Ishikawa (cell line): ENCODE measurements around the gene PLSCR4.

Source experiments
- CEBPB ChIP-seq: IDR thresholded peaks from 2 replicates; pipeline ENCODE4 v1.6.1; 2012
- CREB1 ChIP-seq: IDR thresholded peaks from 2 replicates; pipeline ENCODE4 v1.6.1; 2012; ENCODE audit warnings: low read depth
- EGR1 ChIP-seq: IDR thresholded peaks from 2 replicates; pipeline ENCODE4 v1.6.1; 2012
- EP300 ChIP-seq: IDR thresholded peaks from 2 replicates; pipeline ENCODE4 v1.6.1; 2012; ENCODE audit warnings: borderline replicate concordance
- FOXM1 ChIP-seq: IDR thresholded peaks from 2 replicates; pipeline ENCODE4 v1.6.1; 2012; ENCODE audit warnings: low read depth, borderline replicate concordance
- NFIC ChIP-seq: IDR thresholded peaks from 2 replicates; pipeline ENCODE4 v1.6.1; 2012
- RAD21 ChIP-seq: IDR thresholded peaks from 2 replicates; pipeline ENCODE4 v1.6.1; 2012; ENCODE audit warnings: low read depth
- TAF1 ChIP-seq: IDR thresholded peaks from 2 replicates; pipeline ENCODE4 v1.6.1; 2012; ENCODE audit warnings: low read depth, mild to moderate bottlenecking
- TCF12 ChIP-seq: IDR thresholded peaks from 2 replicates; pipeline ENCODE4 v1.6.1; 2012; ENCODE audit warnings: low read depth
- TEAD4 ChIP-seq: IDR thresholded peaks from 2 replicates; pipeline ENCODE4 v1.6.1; 2012
- YY1 ChIP-seq: IDR thresholded peaks from 2 replicates; pipeline ENCODE4 v1.6.1; 2012; ENCODE audit warnings: low read depth
- ZBTB7A ChIP-seq: IDR thresholded peaks from 2 replicates; pipeline ENCODE4 v1.6.1; 2012; ENCODE audit warnings: low read depth
- TF ChIP-seq, protein P1 (sequence below): IDR thresholded peaks from 2 replicates; pipeline ENCODE4 v1.6.1; 2012
- TF ChIP-seq, protein P2 (sequence below): IDR thresholded peaks from 2 replicates; pipeline ENCODE4 v1.6.1; 2012
- TF ChIP-seq, protein P3 (sequence below): IDR thresholded peaks from 2 replicates; pipeline ENCODE4 v1.6.1; 2012; ENCODE audit warnings: low read depth, mild to moderate bottlenecking

Gene PLSCR4

DNA sequence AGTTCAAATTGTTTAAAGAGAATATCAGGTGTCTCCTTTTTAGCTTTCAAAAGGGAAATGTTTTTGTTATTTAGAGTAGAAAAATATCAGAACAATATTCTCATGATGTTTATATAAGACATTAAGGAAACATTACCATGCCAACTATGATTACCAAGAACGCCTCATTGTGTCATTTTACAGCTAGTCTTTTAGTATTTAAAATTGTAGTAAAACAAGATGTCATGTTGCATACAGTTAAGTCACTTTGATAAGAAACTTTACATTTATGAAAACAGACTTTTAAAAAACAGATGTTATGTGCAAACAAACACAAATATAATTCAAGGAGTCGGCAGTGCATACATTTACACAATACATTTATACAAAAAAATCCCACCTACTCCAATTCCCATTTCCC is 4.4 kb downstream of the PLSCR4 start:
- TF ChIP-seq, protein P1, sequence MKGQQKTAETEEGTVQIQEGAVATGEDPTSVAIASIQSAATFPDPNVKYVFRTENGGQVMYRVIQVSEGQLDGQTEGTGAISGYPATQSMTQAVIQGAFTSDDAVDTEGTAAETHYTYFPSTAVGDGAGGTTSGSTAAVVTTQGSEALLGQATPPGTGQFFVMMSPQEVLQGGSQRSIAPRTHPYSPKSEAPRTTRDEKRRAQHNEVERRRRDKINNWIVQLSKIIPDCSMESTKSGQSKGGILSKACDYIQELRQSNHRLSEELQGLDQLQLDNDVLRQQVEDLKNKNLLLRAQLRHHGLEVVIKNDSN = no peak
- TF ChIP-seq, protein P2, sequence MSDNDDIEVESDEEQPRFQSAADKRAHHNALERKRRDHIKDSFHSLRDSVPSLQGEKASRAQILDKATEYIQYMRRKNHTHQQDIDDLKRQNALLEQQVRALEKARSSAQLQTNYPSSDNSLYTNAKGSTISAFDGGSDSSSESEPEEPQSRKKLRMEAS = no peak
- TF ChIP-seq CEBPB (no peak), RAD21 (no peak), YY1 (no peak), TAF1 (no peak), CREB1 (no peak), TEAD4 (no peak), FOXM1 (no peak), EGR1 (no peak), EP300 (no peak), ZBTB7A (no peak), NFIC (no peak)

DNA sequence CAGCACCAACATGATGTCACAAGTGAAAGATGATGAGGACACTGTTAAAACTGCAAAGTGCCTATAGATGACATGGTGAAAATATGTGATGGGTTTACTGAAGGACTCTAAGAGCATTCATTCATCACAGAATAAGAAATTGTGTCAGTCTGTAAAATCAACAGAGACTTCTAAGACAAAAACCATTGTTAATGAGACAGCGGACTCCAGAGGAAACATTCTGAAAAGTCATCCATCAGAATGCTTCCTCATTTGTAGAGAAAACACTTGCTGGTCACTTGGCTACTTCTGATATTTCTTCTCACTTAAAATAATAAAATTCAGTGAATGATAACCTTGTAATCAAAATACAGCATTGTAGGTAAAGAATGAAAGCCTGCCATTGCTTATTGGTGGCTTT is 7.3 kb downstream of the PLSCR4 start:
- TF ChIP-seq, protein P2 = no peak
- TF ChIP-seq EGR1 = no peak
- TF ChIP-seq YY1 = no peak
- TF ChIP-seq RAD21 = no peak
- TF ChIP-seq TCF12 = no peak
- no peak for TF ChIP-seq FOXM1
- no peak for TF ChIP-seq TEAD4
- no peak for TF ChIP-seq CEBPB
- TF ChIP-seq CREB1 = no peak
- TF ChIP-seq TAF1 = no peak
- TF ChIP-seq EP300 = no peak
- TF ChIP-seq, protein P3, sequence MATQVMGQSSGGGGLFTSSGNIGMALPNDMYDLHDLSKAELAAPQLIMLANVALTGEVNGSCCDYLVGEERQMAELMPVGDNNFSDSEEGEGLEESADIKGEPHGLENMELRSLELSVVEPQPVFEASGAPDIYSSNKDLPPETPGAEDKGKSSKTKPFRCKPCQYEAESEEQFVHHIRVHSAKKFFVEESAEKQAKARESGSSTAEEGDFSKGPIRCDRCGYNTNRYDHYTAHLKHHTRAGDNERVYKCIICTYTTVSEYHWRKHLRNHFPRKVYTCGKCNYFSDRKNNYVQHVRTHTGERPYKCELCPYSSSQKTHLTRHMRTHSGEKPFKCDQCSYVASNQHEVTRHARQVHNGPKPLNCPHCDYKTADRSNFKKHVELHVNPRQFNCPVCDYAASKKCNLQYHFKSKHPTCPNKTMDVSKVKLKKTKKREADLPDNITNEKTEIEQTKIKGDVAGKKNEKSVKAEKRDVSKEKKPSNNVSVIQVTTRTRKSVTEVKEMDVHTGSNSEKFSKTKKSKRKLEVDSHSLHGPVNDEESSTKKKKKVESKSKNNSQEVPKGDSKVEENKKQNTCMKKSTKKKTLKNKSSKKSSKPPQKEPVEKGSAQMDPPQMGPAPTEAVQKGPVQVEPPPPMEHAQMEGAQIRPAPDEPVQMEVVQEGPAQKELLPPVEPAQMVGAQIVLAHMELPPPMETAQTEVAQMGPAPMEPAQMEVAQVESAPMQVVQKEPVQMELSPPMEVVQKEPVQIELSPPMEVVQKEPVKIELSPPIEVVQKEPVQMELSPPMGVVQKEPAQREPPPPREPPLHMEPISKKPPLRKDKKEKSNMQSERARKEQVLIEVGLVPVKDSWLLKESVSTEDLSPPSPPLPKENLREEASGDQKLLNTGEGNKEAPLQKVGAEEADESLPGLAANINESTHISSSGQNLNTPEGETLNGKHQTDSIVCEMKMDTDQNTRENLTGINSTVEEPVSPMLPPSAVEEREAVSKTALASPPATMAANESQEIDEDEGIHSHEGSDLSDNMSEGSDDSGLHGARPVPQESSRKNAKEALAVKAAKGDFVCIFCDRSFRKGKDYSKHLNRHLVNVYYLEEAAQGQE = no peak
- no peak for TF ChIP-seq ZBTB7A
- no peak for TF ChIP-seq NFIC
- TF ChIP-seq, protein P1 = no peak

DNA sequence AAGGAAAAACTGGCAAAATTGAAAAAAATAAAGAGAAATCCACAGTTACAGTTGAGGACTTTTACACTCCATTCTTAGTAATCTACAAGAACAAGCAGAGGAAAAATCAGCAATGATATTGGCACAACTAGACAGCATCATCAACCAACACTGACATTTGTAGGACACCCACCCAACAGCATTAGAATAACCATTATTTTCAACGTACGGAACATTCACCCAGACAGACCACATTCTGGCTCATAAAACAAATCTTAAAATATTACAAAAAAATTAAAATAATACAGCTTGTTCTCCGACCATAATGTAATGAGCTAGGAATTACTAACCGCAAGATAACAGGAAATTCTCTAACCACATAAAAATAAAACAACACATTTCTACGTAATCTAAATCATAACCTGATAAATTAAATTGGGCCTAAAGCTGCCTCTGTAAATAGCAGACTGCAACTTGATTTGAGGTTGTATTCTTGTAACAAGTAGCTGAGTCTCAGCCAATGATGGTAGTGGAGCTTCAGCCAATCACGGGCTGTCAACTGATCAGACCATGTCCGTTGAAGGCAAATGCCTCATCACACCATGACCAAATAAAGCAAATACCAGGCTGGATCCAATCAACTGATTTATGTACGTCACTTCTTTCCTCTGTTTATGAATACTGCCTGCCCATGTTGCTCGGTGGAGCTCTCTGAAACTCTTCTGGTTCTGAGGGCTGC is 9.2 kb downstream of the PLSCR4 start:
- TF ChIP-seq RAD21 (no peak), TAF1 (no peak), CEBPB (no peak), EGR1 (no peak), NFIC (no peak), FOXM1 (no peak), TCF12 (no peak), ZBTB7A (no peak), YY1 (no peak), TEAD4 (no peak)
- TF ChIP-seq, protein P1 = no peak
- TF ChIP-seq, protein P2 = no peak
- TF ChIP-seq, protein P3 = no peak

DNA sequence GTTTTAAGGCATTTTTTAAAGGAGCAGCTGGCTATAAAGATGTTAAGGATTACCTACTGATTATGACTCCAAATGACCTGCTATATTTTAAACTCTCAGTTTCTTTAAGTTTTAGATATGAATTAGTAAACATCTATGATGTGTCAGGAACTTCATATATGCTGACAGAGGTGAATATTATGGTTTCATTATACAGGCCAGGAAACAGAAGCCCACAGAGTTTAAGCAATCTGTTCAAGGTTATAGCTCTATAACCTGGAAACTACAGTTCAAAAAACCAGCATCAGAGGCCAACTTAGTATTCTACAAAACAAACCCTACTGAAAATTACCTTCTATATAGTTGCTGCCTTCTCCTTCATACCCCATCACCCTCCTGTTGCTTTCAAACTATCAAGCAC is 17.4 kb downstream of the PLSCR4 start:
- TF ChIP-seq FOXM1 (no peak), CEBPB (no peak), EP300 (no peak), RAD21 (no peak), TAF1 (no peak), NFIC (no peak), TEAD4 (no peak), YY1 (no peak), ZBTB7A (no peak), TCF12 (no peak)
- TF ChIP-seq, protein P2 = no peak
- TF ChIP-seq, protein P3 = no peak
- TF ChIP-seq, protein P1 = no peak
